Pons (tissue), 1 donor: ENCODE measurements around the gene RPL13.
"Not testable (repeated sequence)": the region's sequence is repeated elsewhere in the genome, so short reads cannot be mapped to it uniquely, and the experiment has no call there.

Experiments used
- DNase-seq: peaks from one replicate; pipeline ENCODE4 v3.0.0-alpha.2; 2016; ENCODE audit warnings: low spot score

The RPL13 gene

DNA sequence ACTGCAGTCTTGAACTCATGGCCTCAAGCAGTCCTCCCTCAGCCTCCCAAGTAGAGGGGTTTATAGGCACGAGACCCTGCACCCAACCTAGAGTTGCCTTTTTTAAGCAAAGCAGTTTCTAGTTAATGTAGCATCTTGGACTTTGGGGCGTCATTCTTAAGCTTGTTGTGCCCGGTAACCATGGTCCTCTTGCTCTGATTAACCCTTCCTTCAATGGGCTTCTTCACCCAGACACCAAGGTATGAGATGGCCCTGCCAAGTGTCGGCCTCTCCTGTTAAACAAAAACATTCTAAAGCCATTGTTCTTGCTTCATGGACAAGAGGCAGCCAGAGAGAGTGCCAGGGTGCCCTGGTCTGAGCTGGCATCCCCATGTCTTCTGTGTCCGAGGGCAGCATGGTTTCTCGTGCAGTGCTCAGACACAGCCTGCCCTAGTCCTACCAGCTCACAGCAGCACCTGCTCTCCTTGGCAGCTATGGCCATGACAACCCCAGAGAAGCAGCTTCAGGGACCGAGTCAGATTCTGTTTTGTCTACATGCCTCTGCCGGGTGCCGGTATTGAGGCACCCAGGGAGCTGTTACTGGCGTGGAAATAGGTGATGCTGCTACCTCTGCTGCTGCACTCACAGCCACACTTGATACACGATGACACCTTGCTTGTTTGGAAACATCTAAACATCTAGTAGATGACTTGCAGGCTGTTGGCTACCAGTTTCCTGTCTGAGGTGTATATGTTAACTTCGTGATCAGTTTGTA is 3.3 kb downstream of the RPL13 start:
- no peak for DNase-seq

DNA sequence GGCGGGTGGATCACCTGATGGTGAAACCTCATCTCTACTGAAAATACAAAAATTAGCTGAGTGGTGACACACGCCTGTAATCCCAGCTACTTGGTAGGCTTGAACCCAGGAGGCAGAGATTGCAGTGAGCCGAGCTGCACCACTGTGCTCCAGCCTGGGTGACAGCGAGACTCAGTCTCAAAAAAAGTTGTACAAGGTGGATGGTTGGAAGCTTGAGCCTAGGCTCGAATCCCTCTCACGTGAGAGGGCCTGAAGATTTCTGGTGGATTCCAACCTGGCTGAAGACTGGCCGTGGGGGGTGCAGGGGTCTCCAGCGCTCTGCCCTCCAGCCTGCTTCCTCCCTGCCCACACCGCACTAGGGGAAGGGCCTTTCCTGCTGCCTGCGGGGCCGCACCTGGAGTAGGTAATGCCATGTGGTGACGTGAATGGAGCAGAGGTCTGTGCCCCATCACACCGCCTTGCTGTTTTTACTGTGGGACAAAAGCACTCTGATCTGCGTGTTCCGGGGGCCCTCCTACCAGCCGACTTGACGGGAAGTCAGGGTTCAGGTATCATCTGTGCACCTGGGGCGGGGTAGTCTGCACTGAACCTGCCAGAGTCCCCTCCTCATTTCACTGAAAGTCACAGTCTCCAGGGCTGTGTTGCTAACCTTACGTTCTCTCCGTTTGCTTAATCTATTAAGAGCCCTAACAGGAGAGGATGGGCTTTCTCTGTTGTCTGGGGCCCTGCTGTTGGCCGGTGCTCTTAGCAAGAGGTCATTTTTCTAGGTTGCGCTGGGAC is 4.2 kb downstream of the RPL13 start:
- no peak for DNase-seq

GRCh38 chr16:89565256-89565505 is 4.7 kb downstream of the RPL13 start:
- no peak for DNase-seq

DNA sequence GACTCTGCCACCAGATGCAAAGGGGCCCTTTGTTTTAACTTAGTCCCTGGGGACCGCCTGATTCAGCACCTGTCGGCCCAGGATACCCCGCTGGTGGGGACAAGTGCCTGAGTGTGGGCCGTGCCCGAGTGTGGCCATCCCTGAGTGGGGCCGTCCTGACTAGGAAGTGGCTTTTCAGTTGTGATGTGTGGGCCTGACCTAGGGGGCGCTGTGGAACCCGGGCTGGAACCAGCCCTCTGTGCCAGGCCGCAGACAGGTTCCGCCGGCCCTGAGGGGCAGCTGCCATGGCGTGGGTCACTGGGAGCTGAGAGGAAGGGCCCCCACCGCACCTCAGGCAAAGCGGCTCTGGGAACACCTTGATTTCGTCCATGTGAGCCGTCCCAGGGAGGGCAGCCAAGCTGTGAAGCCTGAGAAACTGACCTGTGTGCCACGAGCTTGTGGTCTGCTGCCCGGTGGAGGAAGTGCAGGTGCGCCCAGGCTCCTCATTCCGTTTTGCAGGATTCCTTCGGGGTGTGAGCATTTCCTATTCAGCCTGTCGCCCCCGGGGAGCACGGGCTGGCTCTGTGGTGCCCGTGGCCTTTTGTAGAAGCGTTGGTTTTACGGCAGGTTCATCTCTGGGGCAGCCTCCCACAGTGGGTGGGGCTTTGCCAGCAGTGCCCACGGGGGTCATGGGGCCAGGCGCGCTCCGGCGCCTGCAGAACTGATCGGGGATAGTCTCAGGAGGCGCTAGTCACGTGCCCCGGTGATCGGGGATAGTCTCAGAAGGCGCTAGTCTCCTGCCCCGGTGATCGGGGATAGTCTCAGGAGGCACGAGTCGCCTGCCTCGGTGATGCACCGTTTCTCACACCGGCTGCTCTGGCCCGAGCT is 5.3 kb downstream of the RPL13 start:
- no peak for DNase-seq

DNA sequence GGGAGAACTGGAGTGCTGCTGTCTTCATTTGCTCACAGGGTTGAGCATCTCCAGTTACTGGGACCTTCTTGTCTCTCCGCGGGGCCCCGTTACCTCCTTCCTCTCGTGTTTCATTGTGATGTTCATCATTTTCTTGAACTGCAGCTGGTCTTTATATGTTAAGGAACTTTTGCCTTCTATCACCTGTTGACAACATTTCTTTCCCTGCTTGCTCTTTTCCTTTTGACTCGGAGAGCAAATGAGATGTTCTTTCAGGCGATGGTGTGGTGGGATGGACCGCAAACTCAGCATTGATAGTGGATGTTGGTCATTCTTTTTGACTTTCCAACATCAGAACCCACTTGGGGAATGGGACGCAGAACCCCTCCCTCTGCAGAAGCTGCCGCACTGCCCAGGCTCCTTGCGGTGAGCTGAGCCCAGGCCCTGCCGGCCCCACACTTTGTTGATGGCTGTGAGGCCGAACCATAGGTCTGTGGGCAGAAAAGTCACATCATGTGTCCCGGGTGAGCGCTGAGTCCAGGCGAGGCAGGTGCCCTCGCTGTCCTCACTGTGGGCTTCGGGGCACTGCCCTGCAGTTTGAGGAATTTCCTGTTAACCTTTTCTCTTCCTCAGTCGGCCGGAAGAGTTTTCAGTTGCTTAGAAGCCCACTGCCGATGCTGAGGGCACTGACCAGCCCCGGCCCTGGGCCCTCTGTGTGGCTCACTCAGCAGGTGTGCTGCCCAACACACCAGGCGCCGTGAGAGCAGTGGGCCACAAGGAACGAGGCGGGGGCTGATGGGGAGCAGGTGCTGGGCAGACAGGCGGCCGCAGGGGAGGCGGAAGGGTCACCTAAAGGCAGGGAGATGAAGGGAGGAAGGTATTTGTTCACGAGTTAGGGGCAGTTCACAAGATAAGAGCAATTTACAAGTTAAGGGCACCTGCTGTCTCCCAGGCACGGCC is 7.4 kb downstream of the RPL13 start:
- DNase-seq, result no peak

DNA sequence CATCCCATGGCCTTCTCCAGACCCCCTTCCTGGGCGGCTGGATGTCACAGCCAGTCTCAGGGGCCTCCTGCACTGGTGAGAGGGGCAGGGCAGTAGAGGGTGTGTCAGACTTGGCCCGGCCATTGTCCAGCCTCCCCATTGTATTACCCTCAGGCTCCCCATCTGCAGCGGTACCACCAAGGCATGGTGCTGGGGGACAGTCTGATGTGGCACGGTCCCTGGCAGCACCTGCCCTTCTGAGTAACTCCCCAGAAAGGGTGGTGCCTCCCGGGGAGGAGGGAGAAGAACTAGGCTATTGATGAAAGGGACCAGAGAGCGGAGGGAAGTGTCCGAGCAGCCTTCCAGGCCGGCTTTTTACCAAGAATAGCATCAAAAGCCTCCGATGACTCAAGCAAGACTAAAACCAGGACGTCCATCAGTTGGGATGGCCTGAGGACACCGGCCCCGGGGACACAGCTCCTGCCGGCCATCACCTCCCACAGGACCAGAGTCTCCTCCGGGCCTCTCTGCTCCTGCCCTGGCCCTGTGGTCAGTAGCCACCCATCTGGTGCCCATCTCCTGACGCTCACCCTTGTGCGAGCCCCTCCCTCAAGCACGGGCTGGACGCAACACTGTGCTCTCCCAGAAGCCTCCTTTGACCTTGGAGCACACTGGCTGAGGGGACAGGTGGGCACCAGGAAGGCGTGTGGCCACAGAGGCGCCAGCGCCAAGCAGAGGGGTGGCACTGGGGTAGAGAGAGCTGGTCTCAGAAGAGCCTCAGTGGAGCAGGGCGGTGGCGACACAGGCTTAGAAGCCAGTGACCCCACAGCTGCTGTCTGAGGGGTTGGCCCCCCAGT is 9.2 kb downstream of the RPL13 start:
- DNase-seq, result no peak

GRCh38 chr16:89570342-89570923 is 10.0 kb downstream of the RPL13 start:
- no peak for DNase-seq

DNA sequence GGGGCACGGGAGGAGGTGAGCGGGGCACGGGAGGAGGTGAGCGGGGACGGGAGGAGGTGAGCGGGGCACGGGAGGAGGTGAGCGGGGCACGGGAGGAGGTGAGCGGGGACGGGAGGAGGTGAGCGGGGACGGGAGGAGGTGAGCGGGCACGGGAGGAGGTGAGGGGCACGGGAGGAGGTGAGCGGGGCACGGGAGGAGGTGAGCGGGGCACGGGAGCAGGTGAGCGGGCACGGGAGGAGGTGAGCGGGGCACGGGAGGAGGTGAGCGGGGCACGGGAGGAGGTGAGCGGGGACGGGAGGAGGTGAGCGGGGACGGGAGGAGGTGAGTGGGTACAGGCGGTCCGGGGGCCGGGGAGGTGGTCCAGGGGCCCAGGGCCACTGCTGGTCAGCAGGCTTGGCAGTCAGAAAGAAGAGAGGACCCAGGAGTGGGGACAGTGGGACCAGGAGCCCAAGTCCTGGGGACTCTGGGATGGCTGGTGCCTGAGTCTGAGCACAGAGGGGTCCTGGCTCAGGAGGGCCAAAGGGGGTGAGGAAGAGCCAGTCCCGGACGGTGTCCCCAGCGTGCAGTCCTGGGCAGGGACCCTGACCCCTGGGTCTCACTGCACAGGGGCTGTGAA is 10.6 kb downstream of the RPL13 start:
- not testable (repeated sequence) for DNase-seq

GRCh38 chr16:89571636-89572035 is 11.2 kb downstream of the RPL13 start:
- no peak for DNase-seq

DNA sequence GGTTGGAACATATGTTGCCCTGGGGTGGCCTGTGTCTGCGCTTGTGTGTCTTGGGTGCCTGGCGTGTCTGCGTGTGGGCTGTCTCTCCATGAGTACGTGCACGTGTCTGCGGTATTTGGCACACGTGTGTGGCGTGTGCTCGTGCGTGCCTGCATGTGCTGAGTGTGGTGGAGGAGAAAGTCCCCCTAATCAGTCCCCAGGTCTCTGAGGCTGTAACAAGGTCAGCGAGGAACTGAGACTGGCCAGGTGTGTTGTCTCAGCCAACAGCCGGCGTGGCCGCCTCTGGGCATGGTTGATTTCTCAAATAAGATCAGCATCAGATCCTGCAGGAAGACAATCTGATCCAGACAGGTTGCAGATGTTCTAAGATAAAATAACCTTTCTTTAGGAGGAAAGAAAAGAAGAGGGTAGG is 11.6 kb downstream of the RPL13 start:
- no peak for DNase-seq

GRCh38 chr16:89572485-89573205 is 12.2 kb downstream of the RPL13 start:
- no peak for DNase-seq

DNA sequence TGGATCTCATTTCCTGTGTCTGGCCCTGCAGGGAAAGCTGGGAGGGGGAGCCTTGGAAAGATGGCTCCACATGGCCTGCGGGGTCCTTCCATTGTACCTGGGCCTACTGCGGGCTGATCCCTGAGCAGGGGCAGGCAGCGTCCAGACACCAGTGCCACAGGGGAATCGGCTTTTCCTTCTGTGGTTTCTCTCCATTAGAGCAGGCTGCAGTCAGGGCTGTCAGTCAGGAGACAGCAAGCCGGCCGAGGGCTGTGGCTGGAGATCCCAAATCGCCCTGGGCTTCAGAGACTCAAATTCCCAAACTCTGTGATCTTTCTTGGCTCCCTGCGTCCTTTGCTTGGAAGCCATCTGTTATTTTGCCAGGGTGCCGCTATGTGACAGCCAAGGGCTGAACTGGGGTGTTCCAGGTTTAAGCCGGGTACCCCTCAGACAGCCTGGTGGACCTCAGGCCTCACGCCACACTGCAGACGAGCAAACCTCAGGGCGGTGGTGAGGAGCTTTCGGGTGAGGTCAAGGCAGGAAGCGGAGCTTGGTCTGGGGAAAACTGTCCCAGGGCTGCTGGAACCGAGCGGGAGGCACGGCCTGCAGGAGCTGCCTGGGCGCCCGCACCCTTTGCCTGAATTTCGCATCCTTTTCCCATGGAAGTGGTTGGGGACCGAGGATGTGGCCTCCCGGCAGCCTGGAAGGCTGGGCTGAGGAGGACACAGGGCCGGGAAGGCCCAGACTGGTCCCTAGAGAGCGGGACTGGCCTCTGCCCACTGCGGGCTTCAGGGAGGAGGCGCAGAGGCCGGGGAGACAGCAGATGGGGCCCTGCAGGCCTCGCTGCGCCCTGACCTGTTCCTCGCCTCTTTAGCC is 13.6 kb downstream of the RPL13 start:
- DNase-seq, result no peak

GRCh38 chr16:89574681-89575246 is 14.3 kb downstream of the RPL13 start:
- no peak for DNase-seq

DNA sequence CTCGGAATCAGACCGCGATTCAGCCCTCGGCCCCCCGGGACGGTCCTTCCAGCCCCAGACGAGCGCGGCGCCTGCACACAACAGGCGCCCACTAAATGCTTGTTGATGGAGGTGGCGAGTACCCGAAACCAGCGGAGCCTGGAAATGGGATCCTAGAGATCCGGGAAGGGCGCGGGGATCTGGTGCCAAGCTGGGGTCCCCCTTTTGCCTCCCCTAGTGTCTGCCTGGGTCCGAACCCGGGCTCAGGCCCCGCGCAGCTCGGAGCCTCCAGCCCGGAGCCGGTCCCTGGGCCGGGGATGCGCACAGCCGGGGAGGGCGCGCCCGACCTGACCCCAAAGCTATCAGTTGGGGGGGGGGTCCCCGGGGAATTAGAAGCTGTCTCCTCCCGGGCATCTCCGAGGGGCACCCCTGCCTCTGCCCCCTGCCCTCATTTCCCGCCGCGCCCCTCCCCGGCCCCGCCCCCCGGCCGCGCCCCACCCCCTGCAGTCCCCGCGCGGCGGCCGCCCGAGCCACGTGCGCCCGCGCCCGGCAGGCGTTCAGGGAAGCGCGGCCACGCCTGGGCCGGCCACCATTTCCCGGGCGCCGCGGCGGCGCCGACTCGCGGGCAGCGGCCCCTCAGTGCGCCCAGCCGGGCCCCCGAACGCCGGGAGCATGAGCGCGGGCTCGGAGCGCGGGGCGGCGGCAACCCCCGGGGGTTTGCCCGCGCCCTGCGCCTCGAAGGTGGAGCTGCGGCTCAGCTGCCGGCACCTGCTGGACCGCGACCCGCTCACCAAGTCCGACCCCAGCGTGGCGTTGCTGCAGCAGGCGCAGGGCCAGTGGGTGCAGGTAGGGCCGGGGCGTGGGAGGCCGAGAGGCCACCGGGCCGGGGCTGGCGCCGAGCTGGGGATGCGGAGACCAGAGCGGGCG is 15.0 kb downstream of the RPL13 start, which contains the start of gene CPNE7:
Gene CPNE7 (plus strand): TSS at position 512 of the 906 bp plus-strand sequence. CDS start 140 bp downstream, at position 652.
- DNase-seq, result no peak

- DNase-seq, result no peak
Measured at GRCh38 chr16:89576153-89577054, 15.9 kb downstream of the RPL13 start.
